Panc1 (cell line): ENCODE data around the gene EXOC3L1. TPM values are rescaled to one million over a fixed set of nuclear protein-coding genes. Genes with fewer than 3 reads are reported as not detected.

ENCODE experiments used
- ATAC-seq: fragments of 200-7000 bp; cut with Tn5 transposase; 2 replicates; pipeline ENCODE4 v1.9.1; 2020; ENCODE audit warnings: mild to moderate bottlenecking, moderate library complexity
- BruUV-seq: library from RNA; stranded (reverse); fragments of 400-500 nt; replicated peaks from 2 replicates; lab custom pipeline; 2021; lab: Mats Ljungman, UMichigan
- CTCF ChIA-PET: fragments of 300-600 bp; sonication (Branson Sonifier 250); formaldehyde crosslinking; loops from one replicate; lab custom pipeline; 2022; ENCODE audit warnings: antibody characterized with exemption; lab: Charles Lee
- POLR2A ChIA-PET: fragments of 300-600 bp; sonication (Branson Sonifier 250); formaldehyde crosslinking; loops from one replicate; lab custom pipeline; 2022; ENCODE audit warnings: antibody characterized with exemption; lab: Charles Lee
- DNase-seq: peaks from one replicate; pipeline ENCODE4 v3.0.0-alpha.2; 2010; ENCODE audit warnings: low read depth, low spot score
- H3K27ac ChIP-seq: 2 replicates; pipeline ENCODE4 v1.5.1; 2011; ENCODE audit warnings: mild to moderate bottlenecking, low read length, inconsistent platforms
- H3K27me3 ChIP-seq: fragments of 200-500 bp; sonication (Bioruptor generic); 2 replicates; pipeline ENCODE4 v1.6.0; 2014; ENCODE audit warnings: low read length, inconsistent platforms; ENCODE audit not compliant: control insufficient read depth, insufficient read depth
- H3K36me3 ChIP-seq: fragments of 200-500 bp; sonication (Bioruptor generic); 2 replicates; pipeline ENCODE4 v1.5.1; 2014; ENCODE audit warnings: inconsistent platforms, mild to moderate bottlenecking, low read length, moderate library complexity; ENCODE audit not compliant: control insufficient read depth, insufficient read depth
- H3K4me1 ChIP-seq: 2 replicates; pipeline ENCODE4 v1.5.1; 2011; ENCODE audit warnings: inconsistent platforms, mild to moderate bottlenecking, low read length, moderate library complexity; ENCODE audit not compliant: control insufficient read depth, insufficient read depth
- H3K4me3 ChIP-seq, 2 experiments: 2 replicates each; pipeline ENCODE4 v1.5.1; 2011 to 2012; ENCODE audit warnings: low read depth in 2 of 2, low read length in 2 of 2, mild to moderate bottlenecking in 2 of 2, inconsistent platforms in 1 of 2, moderate library complexity in 1 of 2
- H3K9me3 ChIP-seq: fragments of 200-500 bp; sonication (Bioruptor generic); 2 replicates; pipeline ENCODE4 v1.5.1; 2014; ENCODE audit warnings: low read depth, mild to moderate bottlenecking, inconsistent platforms, low read length, moderate library complexity; ENCODE audit not compliant: control insufficient read depth, insufficient read depth
- POLR2AphosphoS5 ChIP-seq: IDR thresholded peaks from 2 replicates; pipeline ENCODE4 v1.6.1; 2012; ENCODE audit warnings: mild to moderate bottlenecking, low read depth, low read length, moderate library complexity
- SIN3A ChIP-seq: IDR thresholded peaks from 2 replicates; pipeline ENCODE4 v1.6.1; 2012; ENCODE audit warnings: low read depth, mild to moderate bottlenecking, low read length, moderate library complexity, borderline replicate concordance; ENCODE audit not compliant: insufficient read depth
- TCF7L2 ChIP-seq: IDR thresholded peaks from 2 replicates; pipeline ENCODE4 v1.6.1; 2011; ENCODE audit warnings: mild to moderate bottlenecking, low read depth, low read length, inconsistent platforms
- in situ Hi-C: cut with HindIII; loops from 2 replicates; pipeline ENCODE4 v1.10.0; 2016; ENCODE audit warnings: low sequenced_read_pairs, low pct_unique_long_range_greater_than_20kb
- intact Hi-C: fragments of 100-400 bp; cut with micrococcal nuclease; formaldehyde crosslinking; loops from one replicate; pipeline ENCODE4 v1.10.0; 2022; ENCODE audit not compliant: unreplicated experiment
- total RNA-seq: library from RNA; stranded (reverse); gene quantifications from one replicate; pipeline ENCODE4 v1.2.1, GENCODE V29; 2021; ENCODE audit not compliant: unreplicated experiment
- TF ChIP-seq, protein P1 (sequence below): fragments of 450-650 bp; IDR thresholded peaks from 2 replicates; pipeline ENCODE4 v1.5.1; 2017; ENCODE audit warnings: mild to moderate bottlenecking
- TF ChIP-seq, protein P2 (sequence below), 2 experiments: IDR thresholded peaks; 2 replicates each; pipeline ENCODE4 v1.6.1; 2011 to 2012; ENCODE audit warnings: low read depth in 2 of 2, control low read depth in 1 of 2, low read length in 1 of 2, mild to moderate bottlenecking in 1 of 2, moderate library complexity in 1 of 2; ENCODE audit not compliant: insufficient read depth in 1 of 2

The EXOC3L1 gene
- total RNA-seq, 1 experiment from 2014 or later = 0.41 TPM

DNA sequence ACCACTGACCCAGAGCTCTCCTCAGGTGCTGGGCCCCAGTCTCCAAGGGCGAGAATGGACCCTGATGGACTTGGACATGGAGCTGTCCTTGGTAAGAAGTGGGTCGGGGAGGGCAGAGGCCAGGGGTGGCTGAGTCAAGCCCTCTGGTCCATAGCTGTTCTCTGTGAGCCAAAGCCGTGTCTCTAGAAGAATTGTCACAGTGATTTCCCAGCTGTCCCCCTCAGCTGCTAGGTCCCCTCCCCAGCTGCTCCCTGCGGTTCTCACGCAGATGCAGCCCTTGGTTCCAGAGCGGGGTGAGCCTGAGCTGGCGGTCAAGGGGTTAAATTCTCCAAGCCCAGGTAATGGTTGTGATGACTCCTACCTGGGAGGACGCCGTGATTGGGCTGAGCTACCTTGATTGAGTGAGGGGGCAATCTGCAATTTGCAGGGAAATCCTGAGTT, 20.9 kb downstream of the EXOC3L1 start:
- H3K36me3 ChIP-seq = no peaks in the 10 kb centered on the region; the same call in 1 of the 2 replicates
- TF ChIP-seq, protein P1, sequence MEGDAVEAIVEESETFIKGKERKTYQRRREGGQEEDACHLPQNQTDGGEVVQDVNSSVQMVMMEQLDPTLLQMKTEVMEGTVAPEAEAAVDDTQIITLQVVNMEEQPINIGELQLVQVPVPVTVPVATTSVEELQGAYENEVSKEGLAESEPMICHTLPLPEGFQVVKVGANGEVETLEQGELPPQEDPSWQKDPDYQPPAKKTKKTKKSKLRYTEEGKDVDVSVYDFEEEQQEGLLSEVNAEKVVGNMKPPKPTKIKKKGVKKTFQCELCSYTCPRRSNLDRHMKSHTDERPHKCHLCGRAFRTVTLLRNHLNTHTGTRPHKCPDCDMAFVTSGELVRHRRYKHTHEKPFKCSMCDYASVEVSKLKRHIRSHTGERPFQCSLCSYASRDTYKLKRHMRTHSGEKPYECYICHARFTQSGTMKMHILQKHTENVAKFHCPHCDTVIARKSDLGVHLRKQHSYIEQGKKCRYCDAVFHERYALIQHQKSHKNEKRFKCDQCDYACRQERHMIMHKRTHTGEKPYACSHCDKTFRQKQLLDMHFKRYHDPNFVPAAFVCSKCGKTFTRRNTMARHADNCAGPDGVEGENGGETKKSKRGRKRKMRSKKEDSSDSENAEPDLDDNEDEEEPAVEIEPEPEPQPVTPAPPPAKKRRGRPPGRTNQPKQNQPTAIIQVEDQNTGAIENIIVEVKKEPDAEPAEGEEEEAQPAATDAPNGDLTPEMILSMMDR = no peak
- TF ChIP-seq, protein P2, sequence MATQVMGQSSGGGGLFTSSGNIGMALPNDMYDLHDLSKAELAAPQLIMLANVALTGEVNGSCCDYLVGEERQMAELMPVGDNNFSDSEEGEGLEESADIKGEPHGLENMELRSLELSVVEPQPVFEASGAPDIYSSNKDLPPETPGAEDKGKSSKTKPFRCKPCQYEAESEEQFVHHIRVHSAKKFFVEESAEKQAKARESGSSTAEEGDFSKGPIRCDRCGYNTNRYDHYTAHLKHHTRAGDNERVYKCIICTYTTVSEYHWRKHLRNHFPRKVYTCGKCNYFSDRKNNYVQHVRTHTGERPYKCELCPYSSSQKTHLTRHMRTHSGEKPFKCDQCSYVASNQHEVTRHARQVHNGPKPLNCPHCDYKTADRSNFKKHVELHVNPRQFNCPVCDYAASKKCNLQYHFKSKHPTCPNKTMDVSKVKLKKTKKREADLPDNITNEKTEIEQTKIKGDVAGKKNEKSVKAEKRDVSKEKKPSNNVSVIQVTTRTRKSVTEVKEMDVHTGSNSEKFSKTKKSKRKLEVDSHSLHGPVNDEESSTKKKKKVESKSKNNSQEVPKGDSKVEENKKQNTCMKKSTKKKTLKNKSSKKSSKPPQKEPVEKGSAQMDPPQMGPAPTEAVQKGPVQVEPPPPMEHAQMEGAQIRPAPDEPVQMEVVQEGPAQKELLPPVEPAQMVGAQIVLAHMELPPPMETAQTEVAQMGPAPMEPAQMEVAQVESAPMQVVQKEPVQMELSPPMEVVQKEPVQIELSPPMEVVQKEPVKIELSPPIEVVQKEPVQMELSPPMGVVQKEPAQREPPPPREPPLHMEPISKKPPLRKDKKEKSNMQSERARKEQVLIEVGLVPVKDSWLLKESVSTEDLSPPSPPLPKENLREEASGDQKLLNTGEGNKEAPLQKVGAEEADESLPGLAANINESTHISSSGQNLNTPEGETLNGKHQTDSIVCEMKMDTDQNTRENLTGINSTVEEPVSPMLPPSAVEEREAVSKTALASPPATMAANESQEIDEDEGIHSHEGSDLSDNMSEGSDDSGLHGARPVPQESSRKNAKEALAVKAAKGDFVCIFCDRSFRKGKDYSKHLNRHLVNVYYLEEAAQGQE (IDR thresholded peaks at IDR 0.05; ENCODE audit: insufficient read depth in 1 of 2, low read depth in 2 of 2, low read length in 1 of 2) = peak in 1 of 2 experiments; percentile 60; a peak in 2 of 4 replicates
- ChIA-PET CTCF (no interaction called here), POLR2A (no interaction called here)
- H3K27me3 ChIP-seq = no peaks in the 10 kb centered on the region
- no TSS peak for BruUV-seq
- intact Hi-C loops (no loop called here), in situ Hi-C loops (no loop called here)
- ATAC-seq (no peak), DNase-seq (no peak)
- no peak overlapping the region for H3K27ac ChIP-seq
- no peaks in the 10 kb centered on the region for H3K9me3 ChIP-seq
- H3K4me3 ChIP-seq = no peak overlapping the region
- peaks cover 18% of the 10 kb centered on the region for H3K4me1 ChIP-seq

DNA sequence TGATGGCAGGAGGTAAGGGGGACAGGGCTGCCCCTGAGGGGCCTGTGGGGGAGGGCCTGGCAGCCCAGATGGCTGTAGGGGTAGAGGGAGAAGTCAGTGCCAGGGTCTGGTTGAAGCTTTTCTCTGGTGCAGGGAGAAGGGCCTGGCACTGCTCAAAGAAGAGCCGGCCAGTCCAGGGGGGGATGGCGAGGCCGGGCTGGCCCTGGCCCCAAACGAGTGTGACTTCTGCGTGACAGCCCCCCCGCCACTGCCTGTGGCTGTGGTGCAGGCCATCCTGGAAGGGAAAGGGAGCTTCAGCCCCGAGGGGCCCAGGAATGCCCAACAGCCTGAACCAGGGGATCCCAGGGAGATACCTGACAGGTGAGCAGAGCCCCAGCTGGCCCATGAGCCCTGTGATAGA, 22.3 kb downstream of the EXOC3L1 start:
- H3K4me1 ChIP-seq = peaks cover 14% of the 10 kb centered on the region
- ATAC-seq (no peak), DNase-seq (no peak)
- ChIA-PET POLR2A (no interaction called here), CTCF (no interaction called here)
- no peaks in the 10 kb centered on the region; the same call in 1 of the 2 replicates for H3K36me3 ChIP-seq
- H3K27me3 ChIP-seq = no peaks in the 10 kb centered on the region
- BruUV-seq = no TSS peak
- in situ Hi-C loops (no loop called here), intact Hi-C loops (no loop called here)
- TF ChIP-seq SIN3A (no peak), TCF7L2 (no peak), POLR2AphosphoS5 (no peak)
- TF ChIP-seq, protein P1 = no peak
- TF ChIP-seq, protein P2 (IDR thresholded peaks at IDR 0.05; ENCODE audit: insufficient read depth in 1 of 2, low read depth in 2 of 2, low read length in 1 of 2) = no peak
- no peak overlapping the region for H3K27ac ChIP-seq
- H3K4me3 ChIP-seq = no peak overlapping the region
- no peaks in the 10 kb centered on the region for H3K9me3 ChIP-seq
